IMR-90 (cell line): ENCODE measurements around the gene CFAP97. TPM values are rescaled to one million over a fixed set of nuclear protein-coding genes. Genes with fewer than 3 reads are reported as not detected.
A peak's percentile ranks its signal among the peaks of the same experiment; 100 is the strongest.

Experiments used
- ATAC-seq: fragments of 200-7000 bp; cut with Tn5 transposase; 2 replicates; pipeline ENCODE4 v1.9.1; 2020; ENCODE audit warnings: low read depth, mild to moderate bottlenecking, moderate library complexity
- BruUV-seq: library from RNA; stranded (reverse); fragments of 400-500 nt; replicated peaks from 2 replicates; lab custom pipeline; 2021; lab: Mats Ljungman, UMichigan
- CTCF ChIA-PET: fragments of 300-600 bp; formaldehyde crosslinking; extraction: SDS; loops from one replicate; lab custom pipeline; 2021; ENCODE audit warnings: antibody characterized with exemption; lab: Yijun Ruan, JAX
- POLR2A ChIA-PET: fragments of 300-600 bp; sonication (Branson Sonifier 250); formaldehyde crosslinking; loops from one replicate; lab custom pipeline; 2022; ENCODE audit warnings: antibody characterized with exemption; ENCODE audit not compliant: unreplicated experiment; lab: Charles Lee
- DNase-seq: peaks from one replicate; pipeline ENCODE4 v3.0.0; 2013
- H2AFZ ChIP-seq: replicated peaks from 2 replicates; pipeline ENCODE3; 2013; ENCODE audit warnings: low read length, mild to moderate bottlenecking; ENCODE audit not compliant: poor library complexity
- H2AK5ac ChIP-seq: 2 replicates; pipeline ENCODE4 v1.6.1; 2013; ENCODE audit warnings: low read depth, low read length, inconsistent platforms
- H2AK9ac ChIP-seq: replicated peaks from 2 replicates; pipeline ENCODE3; 2013; ENCODE audit warnings: mild to moderate bottlenecking, low read depth, low read length, moderate library complexity; ENCODE audit not compliant: poor library complexity
- H2BK120ac ChIP-seq: 2 replicates; pipeline ENCODE4 v1.6.1; 2013; ENCODE audit warnings: low read depth, low read length, inconsistent platforms
- H2BK15ac ChIP-seq: 3 replicates; pipeline ENCODE4 v1.6.1; 2013; ENCODE audit warnings: low read depth, low read length, inconsistent platforms
- H2BK20ac ChIP-seq: 2 replicates; pipeline ENCODE4 v1.6.1; 2013; ENCODE audit warnings: low read depth, mild to moderate bottlenecking, inconsistent platforms, low read length, moderate library complexity
- H2BK5ac ChIP-seq: 2 replicates; pipeline ENCODE4 v1.6.1; 2013; ENCODE audit warnings: mild to moderate bottlenecking, low read depth, low read length, inconsistent platforms; ENCODE audit not compliant: poor library complexity, severe bottlenecking
- H3K14ac ChIP-seq: replicated peaks from 2 replicates; pipeline ENCODE4 v1.6.1; 2013; ENCODE audit warnings: low read depth, low read length, inconsistent platforms
- H3K18ac ChIP-seq: 2 replicates; pipeline ENCODE4 v1.6.1; 2013; ENCODE audit warnings: low read depth, low read length, control low read depth
- H3K23ac ChIP-seq: 2 replicates; pipeline ENCODE4 v1.6.1; 2013; ENCODE audit warnings: low read depth, low read length, inconsistent platforms
- H3K27ac ChIP-seq: 2 replicates; pipeline ENCODE4 v1.5.1; 2013; ENCODE audit warnings: mild to moderate bottlenecking, control low read depth, low read length; ENCODE audit not compliant: insufficient read depth
- H3K27me3 ChIP-seq: 2 replicates; pipeline ENCODE4 v1.6.1; 2013; ENCODE audit warnings: low read length; ENCODE audit not compliant: control insufficient read depth, insufficient read depth
- H3K36me3 ChIP-seq: 2 replicates; pipeline ENCODE4 v1.6.1; 2013; ENCODE audit warnings: low read length, mixed read lengths; ENCODE audit not compliant: control insufficient read depth, insufficient read depth
- H3K4ac ChIP-seq: 2 replicates; pipeline ENCODE4 v1.6.1; 2013; ENCODE audit warnings: low read depth, low read length, inconsistent platforms
- H3K4me1 ChIP-seq: 2 replicates; pipeline ENCODE4 v1.6.1; 2013; ENCODE audit warnings: low read length, mixed read lengths; ENCODE audit not compliant: control insufficient read depth, insufficient read depth
- H3K4me2 ChIP-seq: 2 replicates; pipeline ENCODE4 v1.6.1; 2013; ENCODE audit warnings: low read depth, mild to moderate bottlenecking, control low read depth, low read length, moderate library complexity
- H3K4me3 ChIP-seq: 2 replicates; pipeline ENCODE4 v1.5.1; 2013; ENCODE audit warnings: low read depth, mild to moderate bottlenecking, control low read depth, low read length, moderate library complexity; ENCODE audit not compliant: insufficient read depth
- H3K56ac ChIP-seq: 2 replicates; pipeline ENCODE4 v1.6.1; 2013; ENCODE audit warnings: low read length, inconsistent platforms; ENCODE audit not compliant: insufficient read depth; ENCODE audit errors: extremely low read depth
- H3K79me1 ChIP-seq, 2 experiments: 2 replicates each; pipeline ENCODE4 v1.6.1; 2013; ENCODE audit warnings: low read length in 2 of 2, inconsistent platforms in 1 of 2, low read depth in 1 of 2
- H3K9ac ChIP-seq: 2 replicates; pipeline ENCODE4 v1.6.1; 2013; ENCODE audit warnings: low read depth, low read length, control low read depth
- H3K9me1 ChIP-seq: 2 replicates; pipeline ENCODE4 v1.6.1; 2013; ENCODE audit warnings: low read length, inconsistent platforms; ENCODE audit not compliant: insufficient read depth
- H3K9me3 ChIP-seq: 2 replicates; pipeline ENCODE4 v1.6.1; 2013; ENCODE audit warnings: low read length; ENCODE audit not compliant: control insufficient read depth, insufficient read depth
- H4K20me1 ChIP-seq: 2 replicates; pipeline ENCODE4 v1.6.1; 2013; ENCODE audit warnings: low read length, inconsistent platforms; ENCODE audit not compliant: insufficient read depth
- H4K5ac ChIP-seq: 2 replicates; pipeline ENCODE4 v1.6.1; 2013; ENCODE audit warnings: mild to moderate bottlenecking, low read depth, low read length, control low read depth
- H4K8ac ChIP-seq, 2 experiments: 2 replicates each; pipeline ENCODE4 v1.6.1; 2013; ENCODE audit warnings: low read depth in 2 of 2, low read length in 2 of 2, control low read depth in 1 of 2, inconsistent platforms in 1 of 2
- H4K91ac ChIP-seq: 2 replicates; pipeline ENCODE4 v1.6.1; 2013; ENCODE audit warnings: low read depth, low read length, inconsistent platforms; ENCODE audit not compliant: insufficient read depth
- CEBPB ChIP-seq: IDR thresholded peaks from 2 replicates; pipeline ENCODE4 v1.6.1; 2012; ENCODE audit warnings: low read depth, low read length, improper control_type of control experiment
- MXI1 ChIP-seq: IDR thresholded peaks from 2 replicates; pipeline ENCODE4 v1.6.1; 2012; ENCODE audit warnings: low read depth, mild to moderate bottlenecking, low read length, moderate library complexity, borderline replicate concordance
- POLR2A ChIP-seq: IDR thresholded peaks from 2 replicates; pipeline ENCODE4 v1.6.1; 2012; ENCODE audit warnings: mild to moderate bottlenecking, low read depth, low read length
- RAD21 ChIP-seq: IDR thresholded peaks from 2 replicates; pipeline ENCODE4 v1.6.1; 2012; ENCODE audit warnings: low read length, improper control_type of control experiment
- RFX5 ChIP-seq: IDR thresholded peaks from 2 replicates; pipeline ENCODE4 v1.8.0; 2012; ENCODE audit warnings: low read depth, mild to moderate bottlenecking, low read length, moderate library complexity
- SMC3 ChIP-seq: fragments of 150-350 bp; IDR thresholded peaks from 2 replicates; pipeline ENCODE4 v1.6.1; 2016; ENCODE audit warnings: low read depth, mild to moderate bottlenecking, antibody characterized with exemption, low read length, moderate library complexity
- WGBS, 2 experiments: methylation state at CpG; one replicate each; pipeline versions ENCODE4 v1.1.5 to v1.1.7; 2013; ENCODE audit warnings: missing lambda C conversion rate in 2 of 2; ENCODE audit not compliant: insufficient read length in 1 of 2; ENCODE audit errors: extremely low coverage in 2 of 2; 5-methylcytosine and 5-hydroxymethylcytosine counted together
- dilution Hi-C: fragments of 300-500 bp; cut with HindIII; formaldehyde crosslinking; loops from one replicate; pipeline ENCODE4 v1.14.3; 2018; ENCODE audit warnings: low sequenced_read_pairs; ENCODE audit not compliant: unreplicated experiment
- in situ Hi-C: fragments of 300-500 bp; cut with MboI; formaldehyde crosslinking; loops from 3 replicates; pipeline ENCODE4 v1.14.3; 2019; ENCODE audit warnings: low sequenced_read_pairs, inconsistent platforms, mixed read lengths
- intact Hi-C: fragments of 100-400 bp; cut with micrococcal nuclease; formaldehyde crosslinking; loops from 2 replicates; pipeline ENCODE4 v1.10.0; 2022
- polyA plus RNA-seq, 3 experiments: library from polyadenylated mRNA; depleted of rRNA; stranded (reverse); fragments of >200 nt; gene quantifications; 2 replicates each; pipeline ENCODE4 v1.2.3, GENCODE V29; 2012; ENCODE audit warnings: low replicate concordance in 1 of 3
- total RNA-seq: library from RNA; depleted of rRNA; stranded (reverse); fragments of >200 nt; gene quantifications from 2 replicates; pipeline ENCODE4 v1.2.3, GENCODE V29; 2012
- TF ChIP-seq, protein P1 (sequence below): conservative IDR thresholded peaks from 2 replicates; pipeline ENCODE4 v1.5.1; 2012; ENCODE audit warnings: mild to moderate bottlenecking, low read depth, low read length, improper control_type of control experiment

The CFAP97 gene
- total and polyA plus RNA-seq, 2 of the 4 experiments (the other 2 are of a cell fraction): 14.5 to 16.0 TPM

DNA sequence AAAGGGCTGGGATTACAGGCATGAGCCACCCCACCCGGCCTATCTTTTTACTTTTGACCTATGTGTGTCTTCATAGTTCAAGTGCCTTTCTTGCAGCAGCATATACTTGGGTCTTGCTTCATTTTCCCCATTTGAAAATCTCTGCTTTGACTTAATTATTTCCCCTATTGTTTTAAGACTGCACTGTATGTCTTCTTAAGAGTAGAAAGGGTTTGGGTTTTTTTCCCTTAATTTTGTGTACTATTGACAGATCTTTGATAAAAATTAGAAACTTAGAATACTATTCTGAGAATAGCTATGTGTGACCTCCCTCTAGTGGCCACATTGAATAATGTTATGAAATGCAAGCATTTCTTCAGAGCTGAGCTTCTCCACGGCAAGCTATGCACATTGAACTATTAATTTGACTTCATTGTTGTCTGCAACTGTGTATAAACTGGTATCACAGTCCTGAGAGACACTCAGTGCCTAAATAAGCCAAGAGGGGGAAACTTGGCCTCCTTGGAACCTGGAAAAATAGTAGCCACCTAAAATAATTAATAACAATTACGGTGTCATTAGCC is 69.4 kb downstream of the CFAP97 start:
- TF ChIP-seq, protein P1, sequence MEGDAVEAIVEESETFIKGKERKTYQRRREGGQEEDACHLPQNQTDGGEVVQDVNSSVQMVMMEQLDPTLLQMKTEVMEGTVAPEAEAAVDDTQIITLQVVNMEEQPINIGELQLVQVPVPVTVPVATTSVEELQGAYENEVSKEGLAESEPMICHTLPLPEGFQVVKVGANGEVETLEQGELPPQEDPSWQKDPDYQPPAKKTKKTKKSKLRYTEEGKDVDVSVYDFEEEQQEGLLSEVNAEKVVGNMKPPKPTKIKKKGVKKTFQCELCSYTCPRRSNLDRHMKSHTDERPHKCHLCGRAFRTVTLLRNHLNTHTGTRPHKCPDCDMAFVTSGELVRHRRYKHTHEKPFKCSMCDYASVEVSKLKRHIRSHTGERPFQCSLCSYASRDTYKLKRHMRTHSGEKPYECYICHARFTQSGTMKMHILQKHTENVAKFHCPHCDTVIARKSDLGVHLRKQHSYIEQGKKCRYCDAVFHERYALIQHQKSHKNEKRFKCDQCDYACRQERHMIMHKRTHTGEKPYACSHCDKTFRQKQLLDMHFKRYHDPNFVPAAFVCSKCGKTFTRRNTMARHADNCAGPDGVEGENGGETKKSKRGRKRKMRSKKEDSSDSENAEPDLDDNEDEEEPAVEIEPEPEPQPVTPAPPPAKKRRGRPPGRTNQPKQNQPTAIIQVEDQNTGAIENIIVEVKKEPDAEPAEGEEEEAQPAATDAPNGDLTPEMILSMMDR: peak; percentile 85
- 0 out of 2 replicates have a peak, but pooled peaks have one; percentile 15 for TF ChIP-seq CEBPB
- no peak for TF ChIP-seq MXI1
- TF ChIP-seq POLR2A: no peak
- peak; percentile 77 for TF ChIP-seq SMC3
- no peak for TF ChIP-seq RFX5
- TF ChIP-seq RAD21: peak; percentile 84
- H3K4me3 ChIP-seq: no peak overlapping the region
- POLR2A ChIA-PET: no interaction called here
- no peak overlapping the region for H3K14ac ChIP-seq
- H3K36me3 ChIP-seq: no peaks in the 10 kb centered on the region
- CTCF ChIA-PET: interaction anchor here (0.6 to 1.9 kb wide), 16 partner anchors 8 to 1252 kb away, joined by 3 to 12 read pairs (median 4); partner anchors contain the start of gene SLC25A4
- H3K4ac ChIP-seq: no peak overlapping the region
- H3K9me3 ChIP-seq: no peaks in the 10 kb centered on the region
- H2AK5ac ChIP-seq: no peak overlapping the region
- no peak overlapping the region for H3K56ac ChIP-seq
- no peak overlapping the region for H4K91ac ChIP-seq
- ATAC-seq (peak; percentile 87), DNase-seq (peak; percentile 61)
- H2BK5ac ChIP-seq: no peak overlapping the region
- in situ Hi-C loops: loop anchor here (10.0 kb wide), 1 partner anchor 130 kb away; no protein-coding TSS in a partner anchor
- H2AFZ ChIP-seq: no peak overlapping the region
- 10% methylated on average over 2 of the region's 3 CpGs; no CpG with 5 or more reads in 1 of the 2 experiments for WGBS, 2 experiments
- H2AK9ac ChIP-seq: no peak overlapping the region
- no peak overlapping the region for H4K8ac ChIP-seq
- no peak overlapping the region for H3K23ac ChIP-seq
- H2BK20ac ChIP-seq: no peak overlapping the region
- intact Hi-C loops: loop anchor here (1.0 to 2.0 kb wide), 3 partner anchors 95 to 390 kb away; no protein-coding TSS in a partner anchor
- H4K20me1 ChIP-seq: no peaks in the 10 kb centered on the region
- no peak overlapping the region for H3K4me2 ChIP-seq
- H3K27me3 ChIP-seq: peaks cover 2% of the 10 kb centered on the region; the same call in 1 of the 2 replicates
- dilution Hi-C loops: no loop called here
- H3K4me1 ChIP-seq: no peaks in the 10 kb centered on the region
- H2BK120ac ChIP-seq: no peak overlapping the region
- H3K27ac ChIP-seq: no peak overlapping the region
- H3K9ac ChIP-seq: no peak overlapping the region
- no peak overlapping the region for H4K5ac ChIP-seq
- no peak overlapping the region for H3K18ac ChIP-seq
- BruUV-seq: no TSS peak
- H3K9me1 ChIP-seq: no peaks in the 10 kb centered on the region
- H3K79me1 ChIP-seq: no peaks in the 10 kb centered on the region
- H2BK15ac ChIP-seq: no peak overlapping the region
